GM12873 (cell line): ENCODE data around the gene LLGL1.
A peak's percentile ranks its signal among the peaks of the same experiment; 100 is the strongest.

Experiments used
- TF ChIP-seq, protein P1 (sequence below): IDR thresholded peaks from 2 replicates; pipeline ENCODE4 v1.5.1; 2012; ENCODE audit warnings: low read depth, mild to moderate bottlenecking, moderate library complexity, low read length, control low read depth; ENCODE audit not compliant: insufficient read depth; ENCODE audit errors: missing control alignments

The LLGL1 gene

DNA sequence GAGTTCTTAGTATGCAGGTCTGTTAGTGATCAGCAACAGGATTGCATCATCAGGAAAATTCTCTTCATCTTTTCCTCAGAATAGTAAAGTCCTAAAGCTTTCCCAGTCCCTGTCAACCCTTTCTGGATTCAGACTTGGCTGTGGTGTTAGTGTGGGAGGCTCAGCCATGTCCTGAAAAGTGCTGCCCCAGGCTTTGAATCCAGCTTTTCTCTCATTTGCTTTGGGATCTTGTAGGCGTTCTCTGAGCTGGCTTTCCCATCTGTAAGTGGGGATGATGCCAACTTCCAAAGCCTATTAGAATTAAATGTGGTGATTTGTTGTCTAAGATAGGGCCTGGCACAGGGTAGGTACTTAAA, 38.8 kb upstream of the LLGL1 start:
- TF ChIP-seq, protein P1, sequence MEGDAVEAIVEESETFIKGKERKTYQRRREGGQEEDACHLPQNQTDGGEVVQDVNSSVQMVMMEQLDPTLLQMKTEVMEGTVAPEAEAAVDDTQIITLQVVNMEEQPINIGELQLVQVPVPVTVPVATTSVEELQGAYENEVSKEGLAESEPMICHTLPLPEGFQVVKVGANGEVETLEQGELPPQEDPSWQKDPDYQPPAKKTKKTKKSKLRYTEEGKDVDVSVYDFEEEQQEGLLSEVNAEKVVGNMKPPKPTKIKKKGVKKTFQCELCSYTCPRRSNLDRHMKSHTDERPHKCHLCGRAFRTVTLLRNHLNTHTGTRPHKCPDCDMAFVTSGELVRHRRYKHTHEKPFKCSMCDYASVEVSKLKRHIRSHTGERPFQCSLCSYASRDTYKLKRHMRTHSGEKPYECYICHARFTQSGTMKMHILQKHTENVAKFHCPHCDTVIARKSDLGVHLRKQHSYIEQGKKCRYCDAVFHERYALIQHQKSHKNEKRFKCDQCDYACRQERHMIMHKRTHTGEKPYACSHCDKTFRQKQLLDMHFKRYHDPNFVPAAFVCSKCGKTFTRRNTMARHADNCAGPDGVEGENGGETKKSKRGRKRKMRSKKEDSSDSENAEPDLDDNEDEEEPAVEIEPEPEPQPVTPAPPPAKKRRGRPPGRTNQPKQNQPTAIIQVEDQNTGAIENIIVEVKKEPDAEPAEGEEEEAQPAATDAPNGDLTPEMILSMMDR, result no peak

DNA sequence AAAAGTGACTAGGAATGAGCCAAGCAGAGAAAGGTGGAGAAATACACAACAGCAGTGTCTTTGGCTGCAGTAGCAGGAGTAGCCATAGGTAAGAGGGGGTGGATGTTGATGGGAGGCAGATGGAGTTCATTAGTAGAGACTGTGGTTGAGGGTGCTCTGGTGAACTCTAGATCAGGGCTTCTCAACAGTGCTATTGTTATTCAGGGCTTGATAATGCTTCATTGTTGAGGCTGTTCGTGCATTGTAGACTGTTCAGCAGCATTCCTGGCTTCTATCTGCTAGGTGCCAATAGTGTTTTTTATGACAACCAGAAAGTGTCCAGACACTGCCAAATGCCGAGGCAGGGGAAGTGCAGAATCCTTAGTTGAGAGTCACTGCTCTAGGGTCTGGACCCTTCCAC, 38.2 kb upstream of the LLGL1 start:
- TF ChIP-seq, protein P1, result no peak

DNA sequence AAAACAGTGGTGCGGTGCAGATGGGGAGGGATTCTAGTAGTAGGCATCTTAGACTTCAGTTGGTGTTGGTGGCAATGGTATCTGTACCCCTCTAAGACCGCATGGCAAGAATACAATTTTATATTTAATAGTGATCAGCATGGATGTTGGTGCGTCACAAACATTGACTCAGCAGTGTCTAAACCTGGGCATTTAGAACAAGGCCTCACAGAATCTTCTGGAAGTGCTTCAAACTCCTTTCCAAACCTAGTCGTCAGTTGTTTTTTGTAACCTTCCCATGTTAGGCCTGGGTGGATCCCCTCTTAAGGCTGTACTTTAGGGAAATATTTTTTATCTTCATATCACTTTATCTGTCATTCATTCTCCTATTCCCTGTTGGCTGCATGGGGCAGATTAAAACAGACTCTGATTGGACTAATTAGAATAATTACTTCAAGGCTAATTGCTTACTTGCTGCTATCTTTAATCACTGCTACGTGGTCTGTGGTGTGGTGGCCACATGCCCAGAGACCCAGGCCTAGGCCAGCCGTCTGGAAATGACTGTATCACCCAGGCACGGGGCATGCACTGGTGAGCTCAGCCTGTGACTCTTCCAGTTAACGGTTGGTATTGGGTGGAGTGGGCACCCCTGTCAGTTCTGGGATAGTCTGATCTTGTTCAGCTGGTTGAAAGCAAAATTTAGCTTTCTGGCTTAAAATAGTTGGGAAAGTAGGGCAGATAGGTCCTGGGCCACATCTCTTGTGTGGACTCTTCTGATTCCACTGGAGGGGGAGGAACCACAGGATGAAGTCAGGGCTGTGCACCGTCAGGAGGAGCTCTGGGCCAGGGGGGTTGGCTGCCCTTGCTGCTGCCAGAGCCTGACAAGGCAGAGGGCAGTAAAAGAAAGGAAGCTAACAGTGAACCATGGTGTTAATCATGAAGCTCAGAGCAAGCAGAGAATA, 37.3 kb upstream of the LLGL1 start:
- TF ChIP-seq, protein P1, result no peak

DNA sequence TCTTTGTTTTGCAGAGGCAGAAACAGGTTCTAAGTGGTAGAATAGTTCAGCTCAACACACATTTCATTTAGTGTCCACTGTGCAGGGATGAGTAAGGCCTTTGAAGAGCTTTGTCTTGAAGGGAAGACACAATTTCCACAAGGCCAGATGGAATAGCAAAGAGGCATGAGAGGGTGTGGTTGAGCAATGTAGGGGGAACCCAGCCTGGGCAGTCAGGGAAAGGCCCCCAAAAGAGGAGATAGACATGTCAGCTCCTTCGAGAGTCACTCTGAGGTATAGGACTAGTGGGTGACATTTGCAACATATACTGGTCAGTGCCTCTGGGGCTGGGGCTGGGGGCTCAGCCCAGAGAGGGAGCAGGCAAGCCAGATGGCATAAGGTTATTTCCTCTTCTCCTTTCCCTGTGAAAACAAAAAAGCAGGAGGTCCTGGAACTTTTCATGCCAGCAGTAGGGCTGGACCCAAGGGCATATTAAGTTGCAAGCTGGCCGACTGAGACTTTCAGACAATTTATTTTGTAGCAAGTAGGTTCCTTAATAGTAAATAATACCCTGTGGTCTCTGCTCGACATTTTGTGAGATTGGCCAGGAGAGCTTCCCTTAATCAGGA, 34.7 kb upstream of the LLGL1 start:
- TF ChIP-seq, protein P1, result no peak

DNA sequence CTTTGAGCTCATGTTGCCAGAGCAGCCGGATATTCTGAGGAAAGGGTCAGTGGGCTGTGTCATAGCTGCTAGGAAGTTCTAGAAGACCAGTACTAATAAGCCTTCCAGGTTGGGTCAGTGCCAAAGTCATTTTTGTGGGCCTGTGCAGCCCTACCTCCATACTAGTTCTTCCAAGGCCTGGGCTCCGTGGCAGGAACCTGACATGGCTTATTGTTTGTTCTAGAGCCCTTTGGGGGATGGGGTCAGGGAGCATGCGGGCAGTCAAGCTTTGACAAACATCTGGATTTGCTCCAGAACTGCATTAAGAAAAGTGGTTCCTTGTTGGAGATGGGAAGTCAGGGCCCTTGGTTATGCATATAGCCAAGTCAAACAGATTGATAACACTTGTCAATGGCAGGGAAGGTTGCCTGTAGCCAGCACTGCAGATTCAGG, 34.2 kb upstream of the LLGL1 start:
- TF ChIP-seq, protein P1, result no peak

DNA sequence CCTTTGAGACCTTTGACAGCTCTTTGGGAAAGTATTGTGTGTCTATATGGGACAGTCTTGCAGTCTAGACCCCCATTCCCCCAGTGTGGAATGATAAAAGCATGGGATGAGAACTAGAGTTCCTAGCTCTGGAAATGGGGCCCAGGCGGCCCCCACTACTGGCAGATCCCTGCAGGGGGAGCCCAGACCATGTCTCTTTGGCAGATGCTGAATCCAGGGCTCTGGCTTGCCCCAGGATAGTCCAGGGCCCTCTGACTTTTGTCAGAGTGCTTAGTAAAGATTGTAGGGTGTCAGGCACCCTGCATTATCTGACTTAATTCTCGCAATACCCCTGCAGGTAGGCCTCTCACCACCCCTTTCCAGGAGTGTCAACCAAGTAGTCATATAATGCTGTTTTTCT, 33.5 kb upstream of the LLGL1 start:
- TF ChIP-seq, protein P1, result peak; percentile 47

DNA sequence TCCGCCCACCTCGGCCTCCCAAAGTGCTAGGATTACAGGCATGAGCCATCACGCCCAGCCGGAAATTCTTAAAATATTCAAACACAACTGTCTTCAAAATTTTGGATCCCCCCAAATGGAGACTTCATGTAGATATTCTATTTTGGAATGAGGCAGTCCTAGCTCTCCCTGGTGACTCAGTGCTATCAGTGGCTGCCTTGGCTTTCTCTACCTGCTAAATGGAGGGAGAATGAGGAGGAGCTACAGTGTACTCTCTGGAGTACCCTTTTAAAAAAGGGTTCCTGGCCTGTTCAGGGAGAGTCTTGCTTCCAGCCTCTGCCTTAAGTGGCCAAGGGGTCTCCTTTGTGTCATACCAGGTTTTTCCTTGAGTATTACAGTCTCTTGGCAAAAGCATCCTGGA, 31.0 kb upstream of the LLGL1 start:
- TF ChIP-seq, protein P1, result no peak
